Measurements from ENCODE around the gene DSG3. TPM values are rescaled to one million over a fixed set of nuclear protein-coding genes. Genes with fewer than 3 reads are reported as not detected.

DSG3 gene
- total RNA-seq, 1 experiment from 2014 or later, result 0.04 TPM

DNA sequence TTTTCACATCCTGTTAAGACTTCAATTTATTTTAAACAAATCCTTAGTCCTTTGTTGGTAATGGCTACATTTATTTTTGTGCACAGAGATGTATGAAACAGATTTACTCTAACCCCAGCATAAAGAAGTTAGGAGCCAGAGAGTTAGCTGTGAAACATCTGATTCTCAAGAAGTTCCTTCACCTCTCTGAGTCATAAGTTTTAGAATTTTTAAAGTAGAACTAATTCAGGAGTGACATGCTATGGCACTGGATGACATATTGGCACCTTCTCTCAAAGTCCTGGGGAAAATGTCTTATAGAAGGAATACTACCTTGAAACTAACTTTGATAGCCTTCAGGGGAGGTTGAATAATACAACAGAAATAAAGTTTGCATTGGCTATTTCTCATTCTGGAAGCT lies 44.0 kb downstream of the DSG3 start:
- no peak overlapping the region for H2BK20ac ChIP-seq (ENCODE audit: low read depth, low read length, poor library complexity, severe bottlenecking)
- DNase-seq, result no peak
- H4K8ac ChIP-seq (replicated peaks; ENCODE audit: insufficient read length, low read depth, low read length), result no peak overlapping the region
- H3K36me3 Mint-ChIP-seq (ENCODE audit: insufficient read depth in 1 of 3, low read depth in 3 of 3), result no peaks in the 10 kb centered on the region
- H3K4me1 ChIP-seq (ENCODE audit: insufficient read depth, low read length), result no peaks in the 10 kb centered on the region
- H3K9me3 Mint-ChIP-seq, result no peaks in the 10 kb centered on the region
- no peaks in the 10 kb centered on the region for H3K23me2 ChIP-seq (ENCODE audit: insufficient read length, low read depth, low read length, poor library complexity, severe bottlenecking)
- H3K14ac ChIP-seq (ENCODE audit: insufficient read depth, low read length), result no peak overlapping the region
- H3K27me3 ChIP-seq (ENCODE audit: insufficient read depth, low read length), result no peaks in the 10 kb centered on the region
- no peak overlapping the region for H3K56ac ChIP-seq (ENCODE audit: insufficient read length, low read depth, low read length)
- H3K27ac ChIP-seq (ENCODE audit: insufficient read length, low read depth, low read length), result no peak overlapping the region
- no peak overlapping the region for H4K91ac ChIP-seq (ENCODE audit: insufficient read length, low read depth, low read length)
- H3K4me2 ChIP-seq (ENCODE audit: insufficient read depth, insufficient read length, low read length), result no peak overlapping the region
- H2BK15ac ChIP-seq (ENCODE audit: low read depth, low read length), result no peak overlapping the region
- no peak overlapping the region for H3K9ac ChIP-seq (ENCODE audit: extremely low read depth, insufficient read length, low read length)
- no peaks in the 10 kb centered on the region for H3K79me2 ChIP-seq (ENCODE audit: insufficient read depth, low read length)
- no peaks in the 10 kb centered on the region for H3K9me3 ChIP-seq (ENCODE audit: control insufficient read depth, low read depth, low read length)
- no peak overlapping the region for H2BK120ac ChIP-seq (ENCODE audit: low read depth, low read length, poor library complexity, severe bottlenecking)
- no peak overlapping the region for H3K4ac ChIP-seq (ENCODE audit: low read depth, low read length)
- H4K5ac ChIP-seq (ENCODE audit: insufficient read length, low read depth, low read length), result no peak overlapping the region
- no peak overlapping the region for H3K27ac Mint-ChIP-seq
- TF ChIP-seq, protein P1, sequence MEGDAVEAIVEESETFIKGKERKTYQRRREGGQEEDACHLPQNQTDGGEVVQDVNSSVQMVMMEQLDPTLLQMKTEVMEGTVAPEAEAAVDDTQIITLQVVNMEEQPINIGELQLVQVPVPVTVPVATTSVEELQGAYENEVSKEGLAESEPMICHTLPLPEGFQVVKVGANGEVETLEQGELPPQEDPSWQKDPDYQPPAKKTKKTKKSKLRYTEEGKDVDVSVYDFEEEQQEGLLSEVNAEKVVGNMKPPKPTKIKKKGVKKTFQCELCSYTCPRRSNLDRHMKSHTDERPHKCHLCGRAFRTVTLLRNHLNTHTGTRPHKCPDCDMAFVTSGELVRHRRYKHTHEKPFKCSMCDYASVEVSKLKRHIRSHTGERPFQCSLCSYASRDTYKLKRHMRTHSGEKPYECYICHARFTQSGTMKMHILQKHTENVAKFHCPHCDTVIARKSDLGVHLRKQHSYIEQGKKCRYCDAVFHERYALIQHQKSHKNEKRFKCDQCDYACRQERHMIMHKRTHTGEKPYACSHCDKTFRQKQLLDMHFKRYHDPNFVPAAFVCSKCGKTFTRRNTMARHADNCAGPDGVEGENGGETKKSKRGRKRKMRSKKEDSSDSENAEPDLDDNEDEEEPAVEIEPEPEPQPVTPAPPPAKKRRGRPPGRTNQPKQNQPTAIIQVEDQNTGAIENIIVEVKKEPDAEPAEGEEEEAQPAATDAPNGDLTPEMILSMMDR (conservative IDR thresholded peaks at IDR 0.05), result no peak
- no peak overlapping the region for H3T11ph ChIP-seq (ENCODE audit: low read length)
- no peak overlapping the region for H2BK12ac ChIP-seq (ENCODE audit: insufficient read length, low read depth, low read length)
- H3K4me1 Mint-ChIP-seq, result peaks cover 0 to 8% of the 10 kb centered on the region in 2 experiments; a peak in 3 of 4 replicates
- H2AK5ac ChIP-seq (ENCODE audit: insufficient read length, low read length), result no peak overlapping the region
- H3K27me3 Mint-ChIP-seq (ENCODE audit: low read depth), result no peaks in the 10 kb centered on the region; the same call in 1 of the 2 replicates
- H2AFZ ChIP-seq (ENCODE audit: low read length), result no peak overlapping the region
- H3K4me3 Mint-ChIP-seq, result no peak overlapping the region
- no peaks in the 10 kb centered on the region for H3K79me1 ChIP-seq (ENCODE audit: insufficient read depth, low read depth, low read length, poor library complexity, severe bottlenecking)
- no peak overlapping the region for H3K18ac ChIP-seq (ENCODE audit: insufficient read length, low read depth, low read length)
- H2BK5ac ChIP-seq (ENCODE audit: insufficient read length, low read length), result no peak overlapping the region
- H3K23ac ChIP-seq (ENCODE audit: insufficient read length, low read depth, low read length), result no peak overlapping the region
- no peaks in the 10 kb centered on the region for H4K20me1 ChIP-seq (ENCODE audit: control insufficient read depth, insufficient read depth, insufficient read length)
